ENCODE results near the gene VPS26C.
"Not testable (repeated sequence)": the region's sequence is repeated elsewhere in the genome, so short reads cannot be mapped to it uniquely, and the experiment has no call there.

DNA sequence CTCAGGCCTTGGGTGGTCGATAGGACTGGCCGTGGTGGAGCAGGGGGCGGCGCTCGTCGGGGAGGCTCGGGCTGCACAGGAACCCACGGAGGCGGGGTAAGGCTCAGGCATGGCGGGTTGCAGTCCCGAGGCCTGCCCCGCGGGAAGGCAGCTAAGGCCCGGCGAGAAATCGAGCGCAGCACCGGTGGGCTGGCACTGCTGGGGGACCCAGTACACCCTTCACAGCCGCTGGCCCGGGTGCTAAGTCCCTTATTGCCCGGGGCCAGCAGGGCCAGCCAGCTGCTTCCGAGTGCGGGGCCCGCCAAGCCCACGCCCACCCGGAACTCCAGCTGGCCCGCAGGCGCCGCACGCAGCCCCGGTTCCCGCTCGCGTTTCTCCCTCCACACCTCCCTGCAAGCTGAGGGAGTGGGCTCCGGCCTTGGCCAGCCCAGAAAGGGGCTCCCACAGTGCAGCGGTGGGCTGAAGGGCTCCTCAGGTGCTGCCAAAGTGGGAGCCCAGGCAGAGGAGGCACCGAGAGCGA, 16.1 kb upstream of the VPS26C start:
- not testable (repeated sequence) for TF ChIP-seq POLR2AphosphoS5 (IDR thresholded peaks at IDR 0.05; ENCODE audit: low read depth, low read length); POLR2A (IDR thresholded peaks at IDR 0.05; ENCODE audit: low read depth, low read length); TAF1 (IDR thresholded peaks at IDR 0.05; ENCODE audit: borderline replicate concordance, low read depth, low read length)

Data from GM12892 (cell line).